GM12892 (cell line): ENCODE data around the gene APPBP2.
"Not testable (repeated sequence)": the region's sequence is repeated elsewhere in the genome, so short reads cannot be mapped to it uniquely, and the experiment has no call there.

Experiments used
- DNase-seq: peaks from one replicate; pipeline ENCODE4 v3.0.0; 2011; ENCODE audit not compliant: insufficient read length
- FAIRE-seq: peaks from 2 replicates; lab custom pipeline; 2011; peaks lifted over from hg19 to GRCh38; lab: Jason Lieb, UNC
- POLR2A ChIP-seq: IDR thresholded peaks from 2 replicates; pipeline ENCODE4 v1.6.1; 2011; ENCODE audit warnings: low read depth, low read length, control low read depth
- POLR2AphosphoS5 ChIP-seq: IDR thresholded peaks from 2 replicates; pipeline ENCODE4 v1.6.1; 2011; ENCODE audit warnings: low read depth, low read length, control low read depth
- TAF1 ChIP-seq: IDR thresholded peaks from 2 replicates; pipeline ENCODE4 v1.6.1; 2011; ENCODE audit warnings: low read depth, mild to moderate bottlenecking, control low read depth, low read length, borderline replicate concordance

APPBP2 gene

GRCh38 chr17:60422162-60422665 lies 103.8 kb downstream of the APPBP2 start, which contains the start of gene CHCT1:
Gene CHCT1, plus strand, starts transcription at chr17:60422489. Its CDS starts 104 bp downstream, at chr17:60422593.
- FAIRE-seq = no peak
- no peak for DNase-seq
- TF ChIP-seq TAF1 (no peak), POLR2AphosphoS5 (no peak), POLR2A (no peak)

- peak; percentile 56 for FAIRE-seq
- TF ChIP-seq POLR2AphosphoS5 (no peak), POLR2A (peak; percentile 49; the same call in 1 of the 2 replicates), TAF1 (0 out of 2 replicates have a peak, but pooled peaks have one; percentile 26)
- DNase-seq = peak; percentile 82
Observed at GRCh38 chr17:60421273-60422161, 104.5 kb downstream of the APPBP2 start.

- FAIRE-seq, DNase-seq: not testable (repeated sequence)
Observed at GRCh38 chr17:60419875-60420274, 106.2 kb downstream of the APPBP2 start.

GRCh38 chr17:60419003-60419402 lies 107.0 kb downstream of the APPBP2 start:
- FAIRE-seq, DNase-seq: not testable (repeated sequence)

GRCh38 chr17:60416368-60416925 lies 109.6 kb downstream of the APPBP2 start:
- no peak for DNase-seq
- TF ChIP-seq POLR2AphosphoS5 (no peak), POLR2A (no peak), TAF1 (no peak)
- no peak for FAIRE-seq

GRCh38 chr17:60415146-60415545 lies 110.9 kb downstream of the APPBP2 start:
- FAIRE-seq (no peak), DNase-seq (no peak)
- TF ChIP-seq TAF1 (no peak), POLR2A (no peak), POLR2AphosphoS5 (no peak)

- DNase-seq (no peak), FAIRE-seq (no peak)
- TF ChIP-seq TAF1 (no peak), POLR2AphosphoS5 (no peak), POLR2A (no peak)
Observed at GRCh38 chr17:60412701-60413100, 113.3 kb downstream of the APPBP2 start.

GRCh38 chr17:60410001-60410400 lies 116.0 kb downstream of the APPBP2 start:
- TF ChIP-seq TAF1 (no peak), POLR2A (no peak), POLR2AphosphoS5 (no peak)
- DNase-seq (no peak), FAIRE-seq (no peak)

- no peak for FAIRE-seq
Observed at GRCh38 chr17:60406887-60407286, 119.2 kb downstream of the APPBP2 start.

GRCh38 chr17:60403962-60404361 lies 122.1 kb downstream of the APPBP2 start:
- FAIRE-seq = no peak
- no peak for DNase-seq

More at GRCh38 chr17:60406887-60407286, 119.2 kb downstream of the APPBP2 start:
- no peak for DNase-seq
- TF ChIP-seq POLR2AphosphoS5 = no peak
- TF ChIP-seq POLR2A = no peak
- TF ChIP-seq TAF1 = no peak

GRCh38 chr17:60403523-60403810 lies 122.6 kb downstream of the APPBP2 start:
- no peak for FAIRE-seq
- DNase-seq = no peak
- TF ChIP-seq TAF1 (no peak), POLR2AphosphoS5 (no peak), POLR2A (no peak)

More at GRCh38 chr17:60403962-60404361, 122.1 kb downstream of the APPBP2 start:
- TF ChIP-seq POLR2A (no peak), POLR2AphosphoS5 (no peak), TAF1 (no peak)

GRCh38 chr17:60401819-60402218 lies 124.2 kb downstream of the APPBP2 start:
- TF ChIP-seq POLR2AphosphoS5 = no peak
- TF ChIP-seq POLR2A = no peak
- TF ChIP-seq TAF1 = no peak
- DNase-seq = no peak
- no peak for FAIRE-seq
